ENCODE data around the gene PRH1.
A peak's percentile ranks its signal among the peaks of the same experiment; 100 is the strongest.

DNA sequence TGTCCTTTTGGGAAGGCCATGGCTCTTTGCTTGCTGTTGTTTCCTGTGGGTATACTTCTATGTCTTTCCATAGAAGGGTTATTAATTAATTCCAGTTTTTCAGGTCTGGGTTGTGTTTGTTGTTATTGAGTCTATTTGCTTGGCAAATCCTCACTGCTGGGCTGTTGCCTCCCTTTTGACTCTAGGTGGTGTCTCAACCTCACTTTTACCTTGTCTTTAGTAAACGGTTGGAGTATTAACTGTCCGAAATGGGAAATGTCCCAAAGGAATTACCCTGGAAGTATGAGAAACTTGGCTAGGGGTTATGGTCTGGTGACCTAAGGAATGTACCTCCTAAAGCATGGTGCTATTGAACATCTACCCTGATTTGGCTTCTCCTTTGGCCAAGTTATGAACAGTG is 16.7 kb downstream of the PRH1 start:
- TF ChIP-seq, protein P1, sequence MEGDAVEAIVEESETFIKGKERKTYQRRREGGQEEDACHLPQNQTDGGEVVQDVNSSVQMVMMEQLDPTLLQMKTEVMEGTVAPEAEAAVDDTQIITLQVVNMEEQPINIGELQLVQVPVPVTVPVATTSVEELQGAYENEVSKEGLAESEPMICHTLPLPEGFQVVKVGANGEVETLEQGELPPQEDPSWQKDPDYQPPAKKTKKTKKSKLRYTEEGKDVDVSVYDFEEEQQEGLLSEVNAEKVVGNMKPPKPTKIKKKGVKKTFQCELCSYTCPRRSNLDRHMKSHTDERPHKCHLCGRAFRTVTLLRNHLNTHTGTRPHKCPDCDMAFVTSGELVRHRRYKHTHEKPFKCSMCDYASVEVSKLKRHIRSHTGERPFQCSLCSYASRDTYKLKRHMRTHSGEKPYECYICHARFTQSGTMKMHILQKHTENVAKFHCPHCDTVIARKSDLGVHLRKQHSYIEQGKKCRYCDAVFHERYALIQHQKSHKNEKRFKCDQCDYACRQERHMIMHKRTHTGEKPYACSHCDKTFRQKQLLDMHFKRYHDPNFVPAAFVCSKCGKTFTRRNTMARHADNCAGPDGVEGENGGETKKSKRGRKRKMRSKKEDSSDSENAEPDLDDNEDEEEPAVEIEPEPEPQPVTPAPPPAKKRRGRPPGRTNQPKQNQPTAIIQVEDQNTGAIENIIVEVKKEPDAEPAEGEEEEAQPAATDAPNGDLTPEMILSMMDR (IDR thresholded peaks at IDR 0.05; ENCODE audit: poor library complexity), result peak; percentile 37
- no peak for TF ChIP-seq EZH2phosphoT487 (IDR thresholded peaks at IDR 0.05; ENCODE audit: low read depth, severe bottlenecking, unreplicated experiment)

Measured in hepatocyte (in vitro differentiated cells).